A549 treated with ZK216348 at 1 μM for 4 hours (cell line): Measurements from ENCODE around the gene DOLPP1. TPM values are rescaled to one million over a fixed set of nuclear protein-coding genes. Genes with fewer than 3 reads are reported as not detected.

ENCODE experiments used
- total RNA-seq: library from RNA; stranded (reverse); fragments of 200-300 nt; extraction: Qiagen RNA extraction; gene quantifications from 5 replicates; pipeline ENCODE4 v1.2.3, GENCODE V29; 2022; ENCODE audit warnings: low read depth

Gene DOLPP1, protein sequence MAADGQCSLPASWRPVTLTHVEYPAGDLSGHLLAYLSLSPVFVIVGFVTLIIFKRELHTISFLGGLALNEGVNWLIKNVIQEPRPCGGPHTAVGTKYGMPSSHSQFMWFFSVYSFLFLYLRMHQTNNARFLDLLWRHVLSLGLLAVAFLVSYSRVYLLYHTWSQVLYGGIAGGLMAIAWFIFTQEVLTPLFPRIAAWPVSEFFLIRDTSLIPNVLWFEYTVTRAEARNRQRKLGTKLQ
- total RNA-seq, result 15.8 to 21.8 TPM (median 20.2 TPM) in 5 replicates

DNA sequence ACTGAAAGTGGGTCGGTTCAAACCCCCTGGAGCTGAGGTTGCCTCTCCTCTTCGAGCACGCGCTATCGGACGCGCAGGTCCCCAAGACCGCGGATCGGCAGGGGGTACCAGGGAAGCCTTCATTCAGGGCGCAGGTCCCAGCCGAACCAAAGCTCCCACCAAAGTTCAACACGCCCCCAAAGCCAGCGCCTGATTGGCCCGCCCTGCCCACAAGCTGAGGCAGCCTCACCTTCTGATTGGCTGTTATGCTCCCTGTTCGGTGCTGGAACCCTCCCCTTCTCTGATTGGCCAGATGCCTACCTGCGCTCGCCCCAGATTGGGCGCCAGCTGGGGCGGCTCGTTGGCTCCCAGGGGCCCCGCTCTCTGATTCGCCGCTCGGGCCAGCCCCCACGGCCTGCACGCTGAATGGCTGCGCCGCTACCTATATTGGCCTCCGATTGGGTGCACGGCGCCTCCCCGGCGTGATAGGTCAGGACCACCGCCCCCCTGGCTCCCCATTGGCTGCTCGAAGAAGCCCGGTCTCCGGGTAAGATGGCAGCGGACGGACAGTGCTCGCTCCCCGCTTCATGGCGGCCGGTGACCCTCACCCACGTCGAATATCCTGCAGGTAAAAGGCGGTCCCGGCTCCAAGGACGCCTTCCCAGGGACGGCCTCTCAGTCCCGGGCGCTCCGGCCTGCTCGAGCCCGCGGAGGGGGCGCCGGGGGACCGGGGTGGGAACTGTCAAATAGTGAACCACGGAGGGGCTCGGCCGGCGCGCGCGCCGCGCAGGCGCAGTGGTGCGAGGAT, at the start of gene DOLPP1:
DOLPP1 (plus strand) TSS at position 511 of the 787 bp plus-strand sequence; CDS start at position 532, 21 bp downstream.

DNA sequence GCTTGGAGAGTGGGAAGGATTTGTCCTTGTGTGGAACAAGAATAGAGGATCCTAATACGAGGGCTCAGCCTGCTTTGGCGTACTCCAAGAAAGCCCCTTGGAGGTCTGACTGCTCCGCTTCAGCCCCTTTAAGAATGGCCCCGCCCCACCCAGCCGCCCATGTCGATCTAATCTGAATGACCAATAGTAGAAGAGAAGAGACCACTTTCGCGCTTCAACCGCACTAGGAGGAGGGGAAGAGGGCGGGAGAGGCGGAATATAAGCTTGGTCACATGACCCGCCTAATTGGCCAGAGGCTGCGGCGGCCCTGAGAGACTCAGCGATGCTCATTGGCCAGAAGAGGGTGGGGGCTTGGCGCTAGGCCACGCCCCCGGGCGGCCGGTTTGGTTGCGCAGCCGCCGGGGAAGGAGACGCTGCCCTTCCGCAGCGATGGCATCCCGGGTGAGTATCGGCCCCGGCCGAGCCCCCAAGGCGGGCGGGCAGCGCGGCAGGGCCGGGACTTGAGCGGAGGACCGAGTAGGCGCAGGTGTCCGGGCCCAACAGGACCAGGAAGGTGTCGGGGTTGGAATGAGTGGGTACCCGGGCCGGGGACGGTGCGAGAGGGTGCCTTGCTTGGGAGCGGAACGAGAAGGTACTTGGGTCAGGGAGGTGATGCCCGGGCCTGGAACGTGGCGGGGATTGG, 44.5 kb upstream of the DOLPP1 start, which contains the start of gene MIGA2:
MIGA2 (plus strand) TSS at position 386 of the 682 bp plus-strand sequence. CDS start 3,969 bp downstream, outside the sequence.

DNA sequence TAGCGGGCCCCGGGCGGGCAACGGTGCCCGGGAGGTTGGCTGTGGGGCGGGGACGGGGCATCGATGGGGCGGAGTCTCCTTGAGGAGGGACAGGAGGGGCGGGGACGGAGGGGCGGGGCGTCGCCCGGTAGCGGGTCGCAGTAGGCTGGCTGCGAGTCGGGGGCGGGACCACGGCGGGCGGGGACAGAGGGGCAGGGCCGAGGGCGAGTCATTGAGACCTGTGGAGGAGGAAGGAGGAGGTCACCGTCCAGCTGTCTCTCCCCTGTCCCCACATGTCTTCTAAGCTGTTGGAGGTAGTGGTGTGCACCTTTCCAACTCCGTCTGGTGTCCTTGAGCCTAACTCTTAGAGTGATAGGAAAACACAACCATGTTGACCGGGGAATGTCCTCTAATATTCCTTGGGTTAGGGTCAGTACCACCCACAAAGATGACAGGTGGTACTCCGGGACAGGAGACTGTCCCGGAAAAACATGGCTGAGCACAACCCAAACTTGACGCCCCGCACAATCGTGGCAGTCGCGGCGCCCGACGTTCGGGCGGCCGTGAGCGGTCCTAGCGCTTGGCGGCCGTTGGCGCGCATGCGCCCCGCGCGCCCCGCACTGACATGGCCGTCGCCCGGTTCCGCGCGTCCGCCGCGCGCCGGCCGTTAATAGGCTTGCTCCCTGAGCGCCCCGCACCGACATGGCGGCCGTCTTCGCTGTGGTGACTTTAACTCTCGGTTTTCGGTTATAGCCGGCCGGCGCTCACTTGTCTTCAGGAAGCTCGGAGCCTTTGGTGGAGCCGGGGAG, 30.0 kb downstream of the DOLPP1 start, which contains the start of the genes CRAT and PTPA:
CRAT (minus strand) TSS at position 54 of the 788 bp plus-strand sequence. CDS start 284 bp downstream, outside the sequence.
PTPA (plus strand) TSS at position 676 of the 788 bp plus-strand sequence. CDS start 186 bp downstream, outside the sequence.

Other genes starting within 250 kb of the DOLPP1 start
- 8.1 to 10.6 TPM (median 10.2 TPM) in 5 replicates for gene KYAT1, start 199.2 kb upstream of the DOLPP1 start, total RNA-seq
- 46.3 to 82.4 TPM (median 75.0 TPM) in 5 replicates for gene LRRC8A, start 199.0 kb upstream of the DOLPP1 start, total RNA-seq
- not detected in 5 replicates for gene PHYHD1, start 160.1 kb upstream of the DOLPP1 start, total RNA-seq
- 21.5 to 40.3 TPM (median 38.2 TPM) in 5 replicates for gene DOLK, start 133.5 kb upstream of the DOLPP1 start, total RNA-seq
- 27.7 to 46.1 TPM (median 42.7 TPM) in 5 replicates for gene NUP188, start 133.4 kb upstream of the DOLPP1 start, total RNA-seq
- gene SH3GLB2, start 52.8 kb upstream of the DOLPP1 start, total RNA-seq, result 28.8 to 58.3 TPM (median 48.7 TPM) in 5 replicates
- 6.8 to 17.2 TPM (median 13.4 TPM) in 5 replicates for gene MIGA2, start 44.5 kb upstream of the DOLPP1 start, total RNA-seq
- 20.8 to 32.8 TPM (median 29.3 TPM) in 5 replicates for gene CRAT, start 29.7 kb downstream of the DOLPP1 start, total RNA-seq
- 107 to 139 TPM (median 130 TPM) in 5 replicates for gene PTPA, start 30.3 kb downstream of the DOLPP1 start, total RNA-seq
- 21.5 to 65.8 TPM (median 62.4 TPM) in 5 replicates for gene IER5L, start 97.2 kb downstream of the DOLPP1 start, total RNA-seq